ENCODE results near the gene COA3. TPM values are rescaled to one million over a fixed set of nuclear protein-coding genes. Genes with fewer than 3 reads are reported as not detected.

The COA3 gene, protein sequence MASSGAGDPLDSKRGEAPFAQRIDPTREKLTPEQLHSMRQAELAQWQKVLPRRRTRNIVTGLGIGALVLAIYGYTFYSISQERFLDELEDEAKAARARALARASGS
- polyA plus RNA-seq (ENCODE audit: insufficient read length in 3 of 3) = 100 to 1,000 TPM; 162 to 191 (median 178) TPM

- peak in 1 of 3 donors; percentile 78 for DNase-seq (ENCODE audit: low read depth in 3 of 3, low spot score in 2 of 3)
Measured at GRCh38 chr17:42798383-42799380, at the start of gene COA3, which contains the start of gene CNTD1. TSS of gene COA3 (minus strand) at chr17:42798704. CDS start at chr17:42798681, 23 bp downstream. TSS of gene CNTD1 (plus strand) at chr17:42798861. CDS start at chr17:42799068, 207 bp downstream.

DNA sequence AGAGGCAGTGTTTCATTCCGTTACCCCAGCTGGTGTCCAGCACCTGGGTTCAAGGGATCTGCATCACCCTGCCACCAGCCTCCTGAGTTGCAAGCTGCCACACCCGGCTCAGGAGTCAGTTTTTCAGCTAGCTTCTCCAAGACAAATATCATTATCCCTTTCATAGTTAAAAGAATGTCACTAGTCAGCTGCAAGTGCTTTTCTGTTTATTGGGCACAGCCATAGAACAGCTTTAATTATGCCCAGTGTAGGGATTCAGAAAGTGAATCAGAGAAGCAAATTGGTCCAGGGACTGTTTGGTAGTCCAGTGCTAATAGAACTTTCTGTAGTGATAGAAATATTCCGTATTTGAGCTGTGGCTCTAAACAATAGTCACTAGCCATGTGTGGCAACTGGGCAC is 49.6 kb upstream of the COA3 start:
- DNase-seq (ENCODE audit: low read depth in 3 of 3, low spot score in 2 of 3) = no peak

DNA sequence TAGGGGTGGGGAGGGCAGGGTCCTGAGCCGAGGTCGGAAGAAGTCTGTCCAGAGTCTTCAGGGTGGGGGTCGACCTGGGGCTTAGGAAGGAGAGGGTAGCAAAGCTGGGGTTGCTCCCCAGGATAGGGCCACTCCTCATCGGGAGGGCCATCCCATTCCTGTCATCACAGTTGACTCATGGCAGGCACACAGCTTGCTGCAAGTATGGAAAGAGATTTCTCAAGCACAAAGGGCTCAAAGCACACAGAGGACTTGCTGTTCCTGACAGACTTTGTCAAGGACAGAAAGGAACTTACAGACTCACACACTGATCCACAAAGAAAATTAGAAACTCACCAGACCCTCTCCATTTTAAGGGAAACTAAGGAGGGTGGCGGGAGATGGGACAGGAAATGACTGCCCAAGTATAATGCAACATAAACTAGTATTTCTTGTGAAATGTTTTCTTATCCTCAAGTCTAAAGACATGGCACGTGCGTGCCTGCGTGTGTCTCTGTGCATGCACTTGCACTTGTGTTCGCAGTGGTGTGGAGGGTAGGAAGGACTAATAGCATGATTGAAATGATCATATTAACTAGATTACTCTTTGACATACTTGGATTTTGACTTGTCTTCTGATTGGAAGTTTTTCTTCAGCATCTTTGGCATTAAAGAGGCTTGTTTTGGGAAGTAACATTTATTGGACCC is 48.2 kb upstream of the COA3 start:
- DNase-seq (ENCODE audit: low read depth in 3 of 3, low spot score in 2 of 3) = no peak

DNA sequence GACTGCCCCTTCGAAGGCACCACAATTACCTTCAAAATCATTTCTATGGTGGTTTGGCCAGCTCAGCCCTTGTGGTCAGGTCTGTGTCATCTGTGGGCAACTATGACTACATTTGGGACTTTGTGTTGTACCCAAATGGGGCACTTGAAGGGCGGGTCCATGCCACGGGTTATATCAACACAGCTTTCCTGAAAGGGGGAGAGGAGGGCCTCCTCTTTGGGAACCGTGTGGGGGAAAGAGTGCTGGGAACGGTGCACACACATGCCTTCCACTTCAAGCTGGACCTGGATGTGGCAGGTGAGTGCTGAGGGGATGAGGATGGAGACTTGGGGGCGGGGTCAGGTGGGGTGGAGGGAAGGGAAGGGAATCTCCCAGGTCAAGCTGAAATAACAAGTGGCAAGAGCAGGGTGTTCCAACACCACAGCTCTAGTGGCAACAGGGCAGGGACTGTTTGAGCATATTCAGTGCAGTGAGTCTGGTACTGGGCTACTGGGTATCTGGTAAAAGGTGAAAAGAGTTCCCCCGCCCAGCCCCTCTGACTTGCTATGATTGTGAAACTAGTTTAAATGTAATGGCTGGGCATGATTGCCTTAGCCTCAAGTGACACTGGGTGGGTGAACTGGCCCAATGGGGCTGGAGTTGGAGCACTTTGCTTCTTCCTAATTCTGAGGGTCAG is 47.6 kb upstream of the COA3 start:
- no peak for DNase-seq (ENCODE audit: low read depth in 3 of 3, low spot score in 2 of 3)

DNA sequence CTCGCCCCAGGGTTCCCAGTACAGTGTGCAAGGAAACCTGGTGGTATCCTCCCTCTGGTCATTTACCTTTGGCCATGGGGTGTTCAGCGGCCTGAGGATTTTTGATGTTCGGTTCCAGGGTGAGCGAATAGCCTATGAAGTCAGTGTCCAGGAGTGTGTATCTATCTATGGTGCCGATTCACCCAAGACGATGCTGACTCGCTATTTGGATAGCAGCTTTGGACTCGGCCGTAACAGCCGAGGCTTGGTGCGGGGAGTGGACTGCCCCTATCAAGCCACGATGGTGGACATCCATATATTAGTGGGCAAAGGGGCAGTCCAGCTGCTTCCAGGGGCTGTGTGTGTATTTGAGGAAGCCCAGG is 47.0 kb upstream of the COA3 start:
- no peak for DNase-seq (ENCODE audit: low read depth in 3 of 3, low spot score in 2 of 3)

DNA sequence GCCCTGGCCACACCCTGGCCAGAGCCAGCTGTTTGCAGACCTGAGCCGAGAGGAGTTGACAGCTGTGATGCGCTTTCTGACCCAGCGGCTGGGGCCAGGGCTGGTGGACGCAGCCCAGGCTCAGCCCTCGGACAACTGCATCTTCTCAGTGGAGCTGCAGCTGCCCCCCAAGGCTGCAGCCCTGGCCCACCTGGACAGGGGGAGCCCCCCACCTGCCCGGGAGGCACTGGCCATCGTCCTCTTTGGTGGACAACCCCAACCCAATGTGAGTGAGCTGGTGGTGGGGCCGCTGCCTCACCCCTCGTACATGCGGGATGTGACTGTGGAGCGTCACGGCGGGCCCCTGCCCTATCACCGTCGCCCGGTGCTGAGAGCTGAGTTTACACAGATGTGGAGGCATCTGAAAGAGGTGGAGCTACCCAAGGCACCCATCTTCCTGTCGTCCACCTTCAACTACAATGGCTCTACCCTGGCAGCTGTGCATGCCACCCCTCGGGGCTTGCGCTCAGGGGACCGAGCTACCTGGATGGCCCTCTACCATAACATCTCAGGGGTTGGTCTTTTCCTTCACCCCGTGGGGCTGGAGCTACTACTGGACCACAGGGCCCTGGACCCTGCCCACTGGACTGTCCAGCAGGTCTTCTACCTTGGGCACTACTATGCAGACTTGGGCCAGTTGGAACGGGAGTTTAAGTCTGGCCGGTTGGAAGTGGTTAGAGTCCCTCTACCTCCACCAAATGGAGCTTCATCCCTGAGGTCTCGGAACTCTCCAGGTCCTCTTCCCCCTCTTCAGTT is 46.5 kb upstream of the COA3 start:
- DNase-seq (ENCODE audit: low read depth in 3 of 3, low spot score in 2 of 3) = no peak

- DNase-seq (ENCODE audit: low read depth in 3 of 3, low spot score in 2 of 3) = no peak
Measured at GRCh38 chr17:42844271-42844670, 45.8 kb upstream of the COA3 start, which contains the start of gene AOC2. TSS of gene AOC2 (plus strand) at chr17:42844580. CDS start at chr17:42844627, 47 bp downstream.

DNA sequence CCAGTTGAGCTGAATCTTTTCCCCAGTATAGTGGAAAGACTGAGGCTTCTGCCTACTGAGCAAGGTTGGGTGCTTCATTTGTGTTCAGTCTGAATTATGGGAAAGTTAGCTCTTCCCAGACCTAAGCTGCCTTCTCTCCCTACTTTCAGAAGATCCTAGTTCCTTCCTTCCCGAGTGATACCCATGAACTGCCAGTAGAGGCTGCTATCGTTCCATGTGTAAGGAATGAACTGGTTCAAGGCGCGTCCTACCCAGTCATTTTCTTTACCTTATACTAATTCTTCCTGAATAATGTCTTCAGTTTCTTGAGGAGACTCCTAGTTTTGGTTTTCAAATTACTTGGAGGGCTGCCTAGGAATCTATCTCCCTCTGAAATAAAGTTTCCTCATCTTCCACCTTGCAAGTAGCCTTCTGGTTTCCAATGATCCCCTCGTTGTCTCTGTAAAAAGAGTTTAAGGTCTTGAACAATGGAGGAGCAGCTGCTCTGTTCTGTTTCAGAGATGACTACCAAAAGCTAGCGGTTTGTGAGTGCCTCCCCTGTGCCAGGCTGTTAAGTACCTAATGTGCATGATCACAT is 44.9 kb upstream of the COA3 start:
- no peak for DNase-seq (ENCODE audit: low read depth in 3 of 3, low spot score in 2 of 3)

DNA sequence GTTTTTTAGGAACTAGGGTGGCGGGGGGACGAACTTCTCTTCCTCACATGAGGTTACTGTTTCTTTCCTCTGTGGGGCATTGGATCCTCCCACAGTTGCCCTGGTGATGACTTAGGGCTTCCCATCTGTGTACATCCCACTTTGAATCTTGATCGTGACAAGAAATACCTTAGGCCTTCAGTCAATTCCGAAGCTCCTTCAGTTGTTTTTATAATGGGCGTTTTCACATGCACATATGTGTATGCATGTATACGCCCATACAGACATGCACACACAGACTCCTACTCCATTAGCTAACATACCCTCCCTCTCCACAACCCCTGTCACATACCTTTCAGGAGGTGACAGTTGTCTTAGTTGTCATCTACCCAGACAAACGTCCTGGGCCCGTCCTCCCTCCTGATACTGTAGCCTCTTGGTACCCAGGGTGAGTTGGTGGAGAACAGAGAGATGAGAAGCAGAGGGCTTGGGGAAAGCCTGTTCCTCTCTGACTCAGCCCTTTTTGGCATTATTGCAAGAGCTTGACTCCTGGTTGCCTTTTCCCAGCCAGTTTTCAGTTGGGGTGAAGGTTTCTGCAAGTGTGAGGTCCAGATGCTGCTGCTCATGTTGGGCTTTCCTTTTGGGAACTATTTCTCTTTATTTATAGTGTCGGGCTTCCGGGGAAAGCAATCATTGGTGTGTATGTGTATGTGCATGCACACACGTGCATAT is 43.6 kb upstream of the COA3 start:
- no peak for DNase-seq (ENCODE audit: low read depth in 3 of 3, low spot score in 2 of 3)

- DNase-seq (ENCODE audit: low read depth in 3 of 3, low spot score in 2 of 3) = no peak
Measured at GRCh38 chr17:42835732-42836131, 37.2 kb upstream of the COA3 start.

- no peak for DNase-seq (ENCODE audit: low read depth in 3 of 3, low spot score in 2 of 3)
Measured at GRCh38 chr17:42833767-42834422, 35.4 kb upstream of the COA3 start.

GRCh38 chr17:42832934-42833766 is 34.6 kb upstream of the COA3 start, which contains the start of gene PSME3:
TSS of gene PSME3 (plus strand) at chr17:42833397. CDS start at chr17:42833632, 235 bp downstream.
- peak; percentile 76 to 85 (median 76) for DNase-seq (ENCODE audit: low read depth in 3 of 3, low spot score in 2 of 3)

GRCh38 chr17:42832213-42832933 is 33.9 kb upstream of the COA3 start:
- no peak for DNase-seq (ENCODE audit: low read depth in 3 of 3, low spot score in 2 of 3)

DNA sequence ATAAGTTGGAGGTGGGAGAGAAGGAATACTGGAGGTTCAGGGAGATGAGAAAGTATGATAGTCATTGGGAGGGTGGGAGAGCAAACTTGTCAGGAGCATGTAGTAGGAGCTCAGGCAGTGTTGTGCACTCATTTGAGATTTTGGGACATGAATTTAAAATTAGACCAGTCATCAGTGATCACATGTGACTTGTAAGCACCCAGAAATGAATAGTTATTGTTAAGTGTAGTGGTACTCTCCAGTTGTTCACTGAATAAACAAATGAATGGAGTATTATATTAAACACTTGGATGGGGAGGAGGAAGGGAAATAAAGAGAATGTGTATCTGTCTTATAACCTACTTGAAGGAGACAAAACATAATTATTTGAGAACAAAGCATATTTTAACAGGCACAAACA is 32.5 kb upstream of the COA3 start:
- DNase-seq (ENCODE audit: low read depth in 3 of 3, low spot score in 2 of 3) = no peak

- DNase-seq (ENCODE audit: low read depth in 3 of 3, low spot score in 2 of 3) = no peak
Measured at GRCh38 chr17:42827472-42827871, 29.0 kb upstream of the COA3 start.

GRCh38 chr17:42821176-42821575 is 22.7 kb upstream of the COA3 start:
- no peak for DNase-seq (ENCODE audit: low read depth in 3 of 3, low spot score in 2 of 3)
